A549 (cell line): ENCODE data around the gene MED9. TPM values are rescaled to one million over a fixed set of nuclear protein-coding genes. Genes with fewer than 3 reads are reported as not detected.

Experiments
- ATAC-seq, 2 experiments: fragments of 200-7000 bp in 1 of 2; fragments of >200 bp in 1 of 2; cut with Nextera tagmentation in 1 of 2; cut with Tn5 transposase in 1 of 2; 3 replicates each; pipeline versions ENCODE4 v1.8.0 to v1.9.1; 2018 to 2020; ENCODE audit warnings: mild to moderate bottlenecking in 1 of 2, moderate library complexity in 1 of 2
- CTCF ChIA-PET: fragments of 300-600 bp; sonication (Branson Sonifier 250); formaldehyde crosslinking; extraction: SDS; loops from one replicate; lab custom pipeline; 2021; ENCODE audit warnings: antibody characterized with exemption, inconsistent platforms; lab: Yijun Ruan, JAX
- POLR2A ChIA-PET: fragments of 350-600 bp; formaldehyde crosslinking; extraction: SDS; loops from one replicate; lab custom pipeline; 2021; ENCODE audit warnings: antibody characterized with exemption, inconsistent platforms; lab: Yijun Ruan, JAX
- DNase-seq, 2 experiments: peaks; one replicate each; pipeline versions ENCODE4 v3.0.0 to v3.0.0-alpha.2; 2011 to 2016; ENCODE audit warnings: low read depth in 1 of 2, low spot score in 1 of 2
- FAIRE-seq: peaks from 2 replicates; lab custom pipeline; 2011; peaks lifted over from hg19 to GRCh38; lab: Jason Lieb, UNC
- H3K27ac ChIP-seq, 2 experiments: fragments of >200 bp; sonication (Bioruptor Twin); formaldehyde crosslinking; 3 replicates each; pipeline ENCODE4 v1.5.1; 2016 to 2017
- H3K4me1 ChIP-seq: fragments of >200 bp; sonication (Bioruptor Twin); formaldehyde crosslinking; 3 replicates; pipeline ENCODE4 v1.6.1; 2016
- H3K4me2 ChIP-seq: fragments of >200 bp; sonication (Bioruptor Twin); formaldehyde crosslinking; 3 replicates; pipeline ENCODE4 v1.6.1; 2016
- H3K4me3 ChIP-seq: fragments of >200 bp; sonication (Bioruptor Twin); formaldehyde crosslinking; 3 replicates; pipeline ENCODE4 v1.5.1; 2016
- H3K9me3 ChIP-seq: fragments of >200 bp; sonication (Bioruptor Twin); formaldehyde crosslinking; 3 replicates; pipeline ENCODE4 v1.6.1; 2016
- BCL3 ChIP-seq: fragments of >200 bp; sonication (Bioruptor Twin); formaldehyde crosslinking; IDR thresholded peaks from 3 replicates; pipeline ENCODE4 v1.6.1; 2016
- CBX8 ChIP-seq: fragments of 200-600 bp; sonication (generic); IDR thresholded peaks from 2 replicates; pipeline ENCODE4 v1.6.1; 2016
- CEBPB ChIP-seq, 2 experiments: fragments of >200 bp in 1 of 2; sonication (Bioruptor Twin) in 1 of 2; formaldehyde crosslinking in 1 of 2; IDR thresholded peaks; 2 replicates each; pipeline ENCODE4 v1.6.1; 2012 to 2016
- CHD2 ChIP-seq: fragments of 150-350 bp; IDR thresholded peaks from 2 replicates; pipeline ENCODE4 v1.6.1; 2014; ENCODE audit warnings: low read length; ENCODE audit not compliant: partially characterized antibody
- CHD4 ChIP-seq: fragments of 200-600 bp; sonication (generic); IDR thresholded peaks from 2 replicates; pipeline ENCODE4 v1.6.1; 2016; ENCODE audit warnings: antibody characterized with exemption, mild to moderate bottlenecking, borderline replicate concordance
- EHF ChIP-seq: fragments of 250-450 bp; sonication (Bioruptor Pico); IDR thresholded peaks from 2 replicates; pipeline ENCODE4 v1.5.0; 2020; ENCODE audit warnings: mild to moderate bottlenecking
- EP300 ChIP-seq, 2 experiments: fragments of >200 bp; sonication (Bioruptor Twin); formaldehyde crosslinking; IDR thresholded peaks; 2 replicates in 1 of 2; 3 replicates in 1 of 2; pipeline ENCODE4 v1.6.1; 2016 to 2017
- FOSL2 ChIP-seq, 2 experiments: fragments of 450-650 bp in 1 of 2; fragments of >200 bp in 1 of 2; sonication (Bioruptor Twin) in 1 of 2; formaldehyde crosslinking; IDR thresholded peaks; 2 replicates each; pipeline versions ENCODE4 v1.5.0 to v1.6.1; 2016 to 2020; ENCODE audit warnings: mild to moderate bottlenecking in 1 of 2, moderate library complexity in 1 of 2
- FOXS1 ChIP-seq: fragments of 250-450 bp; sonication (Bioruptor Pico); IDR thresholded peaks from 2 replicates; pipeline ENCODE4 v1.5.0; 2020; ENCODE audit warnings: mild to moderate bottlenecking, moderate library complexity
- GATA3 ChIP-seq: IDR thresholded peaks from 2 replicates; pipeline ENCODE4 v1.6.1; 2012; ENCODE audit warnings: borderline replicate concordance
- HOXB13 ChIP-seq: fragments of 250-450 bp; sonication (Bioruptor Pico); IDR thresholded peaks from 2 replicates; pipeline ENCODE4 v1.5.0; 2020; ENCODE audit warnings: low read depth, mild to moderate bottlenecking, moderate library complexity
- JUN ChIP-seq, 2 experiments: fragments of >200 bp; sonication (Bioruptor Twin); formaldehyde crosslinking; IDR thresholded peaks; 2 replicates in 1 of 2; 3 replicates in 1 of 2; pipeline ENCODE4 v1.6.1; 2016 to 2017
- JUNB ChIP-seq: fragments of >200 bp; sonication (Bioruptor Twin); formaldehyde crosslinking; IDR thresholded peaks from 2 replicates; pipeline ENCODE4 v1.6.1; 2016
- KDM1A ChIP-seq: fragments of 200-600 bp; sonication (generic); IDR thresholded peaks from 2 replicates; pipeline ENCODE4 v1.6.1; 2016; ENCODE audit warnings: low read depth, mild to moderate bottlenecking
- KDM5A ChIP-seq: fragments of 200-600 bp; sonication (generic); IDR thresholded peaks from 2 replicates; pipeline ENCODE4 v1.6.1; 2016; ENCODE audit warnings: antibody characterized with exemption, mild to moderate bottlenecking
- NFE2L2 ChIP-seq: fragments of 150-350 bp; conservative IDR thresholded peaks from 2 replicates; pipeline ENCODE4 v1.6.1; 2014; ENCODE audit warnings: low read length
- POLR2AphosphoS2 ChIP-seq: conservative IDR thresholded peaks from 2 replicates; pipeline ENCODE4 v1.6.1; 2012; ENCODE audit warnings: low read length, improper control_type of control experiment, inconsistent platforms
- RAD21 ChIP-seq, 2 experiments: fragments of >200 bp in 1 of 2; sonication (Bioruptor Twin) in 1 of 2; formaldehyde crosslinking in 1 of 2; IDR thresholded peaks in 1 of 2; conservative IDR thresholded peaks in 1 of 2; 2 replicates in 1 of 2; 3 replicates in 1 of 2; pipeline ENCODE4 v1.6.1; 2012 to 2018; ENCODE audit warnings: inconsistent platforms in 1 of 2
- RARB ChIP-seq: fragments of 250-450 bp; sonication (Bioruptor Pico); IDR thresholded peaks from 2 replicates; pipeline ENCODE4 v1.8.0; 2021; ENCODE audit warnings: mild to moderate bottlenecking, moderate library complexity
- RNF2 ChIP-seq: fragments of 200-600 bp; sonication (generic); IDR thresholded peaks from 2 replicates; pipeline ENCODE4 v1.6.1; 2016; ENCODE audit warnings: low read depth, mild to moderate bottlenecking, antibody characterized with exemption, moderate library complexity, borderline replicate concordance
- SMC3 ChIP-seq: fragments of >200 bp; sonication (Bioruptor Twin); formaldehyde crosslinking; IDR thresholded peaks from 3 replicates; pipeline ENCODE4 v1.6.1; 2018; ENCODE audit warnings: inconsistent platforms
- ZC3H11A ChIP-seq: fragments of 450-650 bp; IDR thresholded peaks from 2 replicates; pipeline ENCODE4 v1.6.1; 2014; ENCODE audit warnings: antibody characterized with exemption, mild to moderate bottlenecking
- ZNF302 ChIP-seq: fragments of 250-450 bp; sonication (Bioruptor Pico); IDR thresholded peaks from 2 replicates; pipeline ENCODE4 v1.9.0; 2021; ENCODE audit warnings: inconsistent platforms, mild to moderate bottlenecking, moderate library complexity
- WGBS: methylation state at CpG from one replicate; pipeline ENCODE4 v1.1.6; 2017; ENCODE audit errors: missing lambda C conversion rate; 5-methylcytosine and 5-hydroxymethylcytosine counted together
- polyA plus RNA-seq, 4 experiments: library from polyadenylated mRNA; depleted of rRNA in 3 of 4; stranded (reverse); fragments of >200 nt; fragmentation: RNase III in 1 of 4; extraction: RNeasy Plus Mini Kit Qiagen cat#74134 plus additional on column Dnase treatment in 1 of 4; gene quantifications; 2 replicates in 3 of 4; 3 replicates in 1 of 4; pipeline ENCODE4 v1.2.3, GENCODE V29; 2011 to 2017
- TF ChIP-seq, protein P1 (sequence below): fragments of 250-450 bp; sonication (Bioruptor Pico); IDR thresholded peaks from 2 replicates; pipeline ENCODE4 v1.5.0; 2020; ENCODE audit warnings: low read depth, mild to moderate bottlenecking, moderate library complexity
- TF ChIP-seq, protein P2 (sequence below): fragments of 150-350 bp; IDR thresholded peaks from 2 replicates; pipeline ENCODE4 v1.6.1; 2014; ENCODE audit warnings: low read depth, mild to moderate bottlenecking, low read length

The MED9 gene
- polyA plus RNA-seq, 2 of the 4 experiments (the other 2 are of a cell fraction) = 15.2 to 17.4 TPM

DNA sequence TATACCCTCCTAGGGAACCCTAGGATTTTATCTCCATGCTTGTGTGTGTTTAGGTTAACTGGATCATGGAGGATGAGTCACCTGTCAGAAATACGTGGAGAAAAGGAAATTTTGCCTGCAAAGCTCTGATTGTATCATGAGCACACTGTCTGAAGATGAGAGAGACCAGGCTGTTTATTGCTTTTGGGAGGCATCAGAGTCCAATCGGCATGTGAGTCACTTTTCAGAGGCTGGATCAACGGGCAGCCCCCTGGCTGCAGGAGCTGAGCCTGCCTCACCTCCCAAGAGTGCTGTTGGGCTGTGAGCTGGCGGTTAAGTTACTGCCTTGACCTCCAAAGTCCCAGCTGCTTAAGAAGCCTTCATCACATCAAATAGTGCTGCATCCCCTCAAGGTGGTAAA, 41.5 kb upstream of the MED9 start:
- Histone ChIP-seq H3K4me3 (no peak overlapping the region), H3K4me1 (peaks cover 42% of the 10 kb centered on the region), H3K27ac (peak overlapping the region; percentile 60 to 71), H3K9me3 (no peaks in the 10 kb centered on the region), H3K4me2 (peak overlapping the region; percentile 63)
- ChIA-PET POLR2A (interaction anchor here (1.7 to 2.6 kb wide), 2 partner anchors 11 to 61 kb away, joined by 8 to 12 read pairs; partner anchors contain the start of gene RASD1), CTCF (interaction anchor here (0.6 to 5.8 kb wide), 16 partner anchors 9 to 216 kb away, joined by 3 to 44 read pairs (median 4); partner anchors contain the start of gene RASD1)
- peak; percentile 78 to 87 for ATAC-seq
- peak; percentile 70 for FAIRE-seq
- peak; percentile 35 to 78 for DNase-seq
- 10% methylated on average over 3 of the region's 4 CpGs for WGBS
- TF ChIP-seq KDM5A (no peak), CEBPB (IDR thresholded peaks at IDR 0.05) (no peak), CHD4 (no peak), EP300 (IDR thresholded peaks at IDR 0.05) (peak; percentile 38 to 65; a peak in 1 of 5 replicates), CBX8 (no peak), JUNB (peak; percentile 82), JUN (IDR thresholded peaks at IDR 0.05) (peak in 1 of 2 experiments; percentile 38; a peak in 1 of 5 replicates), SMC3 (0 out of 3 replicates have a peak, but pooled peaks have one; percentile 11), RAD21 (conservative IDR thresholded peaks at IDR 0.05 in 1 of 2, IDR thresholded peaks at IDR 0.05 in 1 of 2) (peak in 1 of 2 experiments; percentile 28; a peak in 2 of 5 replicates), NFE2L2 (no peak), GATA3 (peak; percentile 70; the same call in 1 of the 2 replicates), FOXS1 (CRISPR knock-in tag) (no peak), FOSL2 (IDR thresholded peaks at IDR 0.05) (peak; percentile 80), FOSL2 (CRISPR knock-in tag; IDR thresholded peaks at IDR 0.05) (peak; percentile 86)
- TF ChIP-seq, protein P1, sequence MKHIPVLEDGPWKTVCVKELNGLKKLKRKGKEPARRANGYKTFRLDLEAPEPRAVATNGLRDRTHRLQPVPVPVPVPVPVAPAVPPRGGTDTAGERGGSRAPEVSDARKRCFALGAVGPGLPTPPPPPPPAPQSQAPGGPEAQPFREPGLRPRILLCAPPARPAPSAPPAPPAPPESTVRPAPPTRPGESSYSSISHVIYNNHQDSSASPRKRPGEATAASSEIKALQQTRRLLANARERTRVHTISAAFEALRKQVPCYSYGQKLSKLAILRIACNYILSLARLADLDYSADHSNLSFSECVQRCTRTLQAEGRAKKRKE = no peak
- TF ChIP-seq, protein P2, sequence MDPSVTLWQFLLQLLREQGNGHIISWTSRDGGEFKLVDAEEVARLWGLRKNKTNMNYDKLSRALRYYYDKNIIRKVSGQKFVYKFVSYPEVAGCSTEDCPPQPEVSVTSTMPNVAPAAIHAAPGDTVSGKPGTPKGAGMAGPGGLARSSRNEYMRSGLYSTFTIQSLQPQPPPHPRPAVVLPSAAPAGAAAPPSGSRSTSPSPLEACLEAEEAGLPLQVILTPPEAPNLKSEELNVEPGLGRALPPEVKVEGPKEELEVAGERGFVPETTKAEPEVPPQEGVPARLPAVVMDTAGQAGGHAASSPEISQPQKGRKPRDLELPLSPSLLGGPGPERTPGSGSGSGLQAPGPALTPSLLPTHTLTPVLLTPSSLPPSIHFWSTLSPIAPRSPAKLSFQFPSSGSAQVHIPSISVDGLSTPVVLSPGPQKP = no peak

DNA sequence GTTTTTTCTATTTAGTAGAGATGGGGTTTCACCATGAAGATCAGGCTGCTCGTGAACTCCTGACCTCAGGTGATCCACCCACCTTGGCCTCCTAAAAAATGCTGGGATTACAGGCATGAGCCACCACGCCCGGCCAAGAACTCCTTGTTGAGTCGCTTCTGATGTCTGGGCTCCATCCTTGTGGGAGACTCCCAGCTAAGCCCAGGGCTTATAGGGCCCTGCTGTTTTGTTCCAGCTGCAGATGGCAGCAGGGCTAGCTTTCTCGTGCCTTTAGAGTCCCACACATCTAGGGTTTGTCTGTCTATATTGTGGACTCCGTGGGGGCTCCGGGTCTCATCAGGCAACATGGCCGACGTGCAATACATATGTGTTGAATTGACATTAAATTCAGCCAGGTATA, 39.3 kb upstream of the MED9 start:
- TF ChIP-seq BCL3 (no peak), EHF (CRISPR knock-in tag) (no peak), ZNF302 (no peak), RNF2 (no peak), POLR2AphosphoS2 (no peak), CHD2 (no peak), HOXB13 (CRISPR knock-in tag) (no peak), JUN (IDR thresholded peaks at IDR 0.05) (no peak), ZC3H11A (no peak), RARB (CRISPR knock-in tag) (no peak), KDM1A (no peak)
- Histone ChIP-seq H3K27ac (peak overlapping the region; percentile 17 to 71; a peak in 4 of 6 replicates), H3K4me3 (no peak overlapping the region), H3K9me3 (no peaks in the 10 kb centered on the region), H3K4me1 (peaks cover 53% of the 10 kb centered on the region), H3K4me2 (no peak overlapping the region)
- CTCF ChIA-PET = interaction anchor here (0.7 to 5.8 kb wide), 5 partner anchors 12 to 82 kb away, joined by 3 to 44 read pairs (median 3); partner anchors contain the start of gene RASD1
- POLR2A ChIA-PET = no interaction called here
- 82% methylated on average over 9 of the region's 9 CpGs for WGBS
- FAIRE-seq = no peak
- ATAC-seq = no peak
- DNase-seq = peak in 1 of 2 experiments; percentile 41
